GM21423 (cell line): Measurements from ENCODE around the gene NDFIP1.
"Not testable (repeated sequence)": the region's sequence is repeated elsewhere in the genome, so short reads cannot be mapped to it uniquely, and the experiment has no call there.

Source experiments
- ATAC-seq: cut with Tn5 transposase; IDR thresholded peaks from one replicate; pipeline ENCODE4 v1.9.1; 2021; ENCODE audit warnings: mild to moderate bottlenecking, moderate library complexity; ENCODE audit not compliant: unreplicated experiment

NDFIP1 gene, protein sequence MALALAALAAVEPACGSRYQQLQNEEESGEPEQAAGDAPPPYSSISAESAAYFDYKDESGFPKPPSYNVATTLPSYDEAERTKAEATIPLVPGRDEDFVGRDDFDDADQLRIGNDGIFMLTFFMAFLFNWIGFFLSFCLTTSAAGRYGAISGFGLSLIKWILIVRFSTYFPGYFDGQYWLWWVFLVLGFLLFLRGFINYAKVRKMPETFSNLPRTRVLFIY

DNA sequence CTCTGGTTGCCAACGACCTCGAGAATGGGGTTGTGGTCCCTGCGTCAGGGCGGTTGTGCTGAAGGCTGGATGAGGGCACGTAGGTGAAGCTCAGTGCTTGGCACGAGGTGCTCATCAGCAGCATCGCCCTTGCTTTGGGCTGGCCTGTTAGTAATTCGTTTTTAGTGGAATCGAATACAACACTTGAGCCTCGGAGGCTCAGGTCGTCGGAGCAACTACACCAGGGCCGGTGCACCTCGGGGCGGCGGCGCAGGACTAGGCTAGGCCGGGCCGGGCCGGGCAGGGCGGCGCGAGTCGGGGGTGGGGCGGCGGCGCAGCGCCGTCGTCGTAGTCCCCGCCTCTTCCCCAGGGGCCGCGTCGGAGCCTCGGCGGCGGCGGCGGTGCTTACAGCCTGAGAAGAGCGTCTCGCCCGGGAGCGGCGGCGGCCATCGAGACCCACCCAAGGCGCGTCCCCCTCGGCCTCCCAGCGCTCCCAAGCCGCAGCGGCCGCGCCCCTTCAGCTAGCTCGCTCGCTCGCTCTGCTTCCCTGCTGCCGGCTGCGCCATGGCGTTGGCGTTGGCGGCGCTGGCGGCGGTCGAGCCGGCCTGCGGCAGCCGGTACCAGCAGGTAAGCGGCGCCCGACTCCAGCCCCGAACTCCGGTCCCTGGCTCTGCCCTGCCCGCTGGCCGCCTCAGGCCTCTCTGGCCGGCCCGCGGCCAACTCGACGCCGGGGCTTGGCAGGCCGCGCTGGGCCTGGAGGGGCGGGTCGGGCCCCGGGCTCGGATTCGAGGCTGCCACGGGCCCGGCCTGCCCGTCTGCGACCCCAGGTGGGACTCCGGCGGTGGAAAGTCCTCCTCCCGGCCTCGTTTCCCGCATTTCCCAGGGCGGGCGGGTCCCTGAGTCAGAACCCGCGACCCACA is at the start of gene NDFIP1:
Gene NDFIP1 (plus strand): TSS at position 348 of the 899 bp plus-strand sequence. CDS start 196 bp downstream, at position 544.
- peak; percentile 96 for ATAC-seq

DNA sequence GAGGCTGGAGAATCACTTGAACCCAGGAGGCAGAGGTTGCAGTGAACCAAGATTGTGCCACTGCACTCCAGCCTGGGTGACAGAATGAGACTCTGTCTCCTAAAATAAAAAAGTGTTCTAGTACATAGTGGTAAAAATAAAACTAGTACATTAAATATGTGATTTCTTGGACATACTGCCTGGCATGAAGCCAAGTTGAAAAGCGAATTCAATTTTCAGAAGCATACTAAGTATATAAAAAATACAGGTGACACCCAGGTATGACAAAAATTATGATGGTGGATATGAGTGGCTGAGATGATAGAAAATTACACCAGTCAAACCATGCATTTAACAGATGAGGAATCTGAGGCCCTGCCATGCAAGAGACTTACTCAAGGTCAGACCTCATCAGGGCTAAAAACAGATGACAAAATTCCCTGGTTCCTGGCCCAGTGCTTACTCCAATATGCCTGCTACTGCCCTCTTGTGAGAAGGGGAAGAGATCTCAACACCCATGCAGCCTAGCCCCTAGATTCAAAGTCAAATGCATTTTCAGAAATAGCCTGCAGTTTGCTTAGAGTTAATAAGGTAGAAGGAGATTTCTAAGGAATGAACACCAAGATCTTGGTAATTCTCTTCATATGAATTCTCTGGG is 49.2 kb upstream of the NDFIP1 start:
- ATAC-seq = no peak

DNA sequence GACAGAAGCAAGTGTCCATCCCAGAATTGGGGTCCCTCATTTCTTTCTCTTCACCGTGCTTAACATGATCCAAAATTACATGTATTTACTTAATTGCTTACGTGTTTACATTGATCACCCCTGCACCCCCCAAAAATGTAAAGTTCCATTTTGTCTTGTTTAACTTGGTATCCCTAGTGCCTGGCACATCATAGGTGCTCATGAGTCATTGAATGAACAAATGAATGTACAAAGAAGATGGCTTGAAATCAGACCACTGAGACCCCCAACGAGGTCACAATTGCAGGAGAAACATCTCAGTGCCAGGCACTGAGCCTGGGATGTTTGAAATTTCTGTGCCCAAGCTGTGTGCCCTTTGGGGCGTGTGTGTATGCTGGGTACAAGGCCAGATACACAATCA is 45.2 kb upstream of the NDFIP1 start:
- no peak for ATAC-seq

DNA sequence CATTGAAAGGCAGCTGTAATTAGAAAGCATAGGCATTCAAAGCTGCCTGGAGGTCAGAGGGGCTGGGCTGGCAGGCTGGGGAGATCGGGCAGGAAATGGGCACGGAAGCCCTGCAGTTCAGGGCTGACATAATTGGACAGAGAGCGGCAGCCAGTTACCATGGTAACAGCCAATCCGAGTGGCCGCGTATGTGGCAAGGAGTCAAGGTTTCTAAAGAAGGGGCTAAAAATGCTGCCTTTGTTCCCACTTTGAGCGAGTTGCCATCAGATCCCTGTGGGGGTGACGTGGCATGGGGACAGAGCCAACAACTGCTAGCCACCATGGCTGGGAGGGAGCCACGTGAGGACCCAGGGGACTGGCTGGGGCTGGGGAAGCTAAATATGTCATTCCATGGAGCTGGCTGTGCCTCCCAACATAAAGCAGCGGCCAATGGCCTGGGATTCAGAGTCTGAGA is 44.7 kb upstream of the NDFIP1 start:
- no peak for ATAC-seq

DNA sequence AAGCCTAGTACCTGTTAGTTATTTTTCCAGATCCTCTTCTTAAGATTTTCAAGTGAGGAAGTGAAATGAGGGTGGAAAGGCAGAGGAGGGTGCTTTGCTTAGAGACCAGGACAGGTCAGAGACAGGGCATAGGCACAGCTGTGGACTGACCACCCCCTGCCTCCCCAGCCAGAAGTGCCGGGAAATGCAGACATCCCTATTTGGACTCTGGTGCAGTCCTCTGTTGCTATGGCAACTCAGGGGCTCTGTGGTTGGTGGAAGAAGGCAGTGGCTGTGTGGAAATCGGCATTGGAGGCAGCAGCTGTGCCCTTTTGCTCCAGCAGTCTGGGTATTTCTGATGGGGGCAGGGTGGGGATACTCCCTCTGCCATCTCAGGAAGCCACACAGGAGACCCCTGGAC is 43.3 kb upstream of the NDFIP1 start:
- no peak for ATAC-seq

DNA sequence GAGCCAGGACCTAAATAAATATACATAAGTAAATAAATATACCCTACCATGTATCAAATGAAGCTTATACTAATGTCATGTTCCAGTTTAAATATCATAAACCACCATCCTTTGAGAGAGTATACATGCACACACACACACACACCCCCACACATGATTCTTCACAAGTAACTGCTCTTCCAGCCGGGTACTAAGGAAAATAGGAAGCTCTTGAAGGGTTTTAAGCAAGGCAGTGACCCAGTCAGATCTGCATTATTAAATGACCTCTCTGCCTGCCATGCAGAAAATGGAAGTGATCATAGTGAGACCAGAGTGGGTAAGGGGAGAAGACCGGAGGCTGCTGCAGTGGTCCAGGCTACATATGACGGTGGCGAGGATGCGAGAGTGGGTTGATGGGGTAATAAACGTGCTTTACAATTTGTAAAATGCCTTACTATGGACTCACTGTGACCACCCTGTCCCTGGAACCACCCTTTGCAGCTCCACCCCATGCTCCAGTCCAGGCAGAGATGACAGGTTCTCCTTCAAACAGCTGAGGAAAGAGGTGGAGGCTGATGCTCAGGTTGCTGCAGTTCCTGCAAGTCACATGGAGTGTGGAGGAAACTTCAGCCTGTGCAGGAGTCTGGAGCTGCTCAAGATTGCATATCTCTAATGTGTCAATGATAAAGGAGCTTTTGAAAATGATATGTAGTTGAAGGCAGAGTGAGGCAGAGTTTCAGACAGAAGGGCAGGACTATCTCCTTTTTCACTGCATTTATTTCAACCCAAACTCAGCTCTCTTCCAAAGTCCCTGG is 38.8 kb upstream of the NDFIP1 start:
- ATAC-seq = no peak

DNA sequence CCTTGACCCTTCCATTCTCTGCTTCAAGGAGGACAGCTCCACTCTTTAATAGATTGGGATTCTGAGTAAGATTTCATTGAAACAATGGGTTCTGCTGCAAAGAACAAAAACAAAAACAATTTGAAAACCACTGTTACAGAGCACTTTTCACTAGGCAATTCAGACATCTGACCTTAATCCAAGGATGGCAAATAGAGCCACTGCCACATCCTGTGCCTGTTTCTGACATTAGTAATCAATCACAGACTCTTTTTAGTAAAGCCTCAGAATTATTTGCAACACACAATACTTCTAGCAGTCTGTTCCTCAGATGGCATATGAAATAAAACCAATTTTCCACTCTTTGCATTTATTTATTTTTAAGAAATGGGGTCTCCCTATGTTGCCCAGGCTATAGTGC is 37.8 kb upstream of the NDFIP1 start:
- ATAC-seq = no peak

DNA sequence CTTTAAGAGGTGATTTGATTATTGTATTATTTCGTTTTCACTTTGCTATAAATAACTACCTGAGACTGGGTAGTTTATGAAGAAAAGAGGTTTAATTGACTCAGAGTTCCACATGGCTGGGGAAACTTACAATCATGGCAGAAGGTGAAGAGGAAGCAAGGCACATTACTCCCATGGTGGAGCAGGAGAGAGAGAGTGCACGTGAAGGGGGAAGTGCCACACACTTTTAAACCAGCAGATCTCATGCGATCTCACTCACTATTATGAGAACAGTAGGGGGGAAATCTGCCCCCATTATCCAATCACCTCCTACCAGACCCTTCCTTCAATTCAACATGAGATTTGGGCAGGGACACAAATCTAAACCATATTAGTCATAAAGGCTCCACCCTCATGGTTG is 36.1 kb upstream of the NDFIP1 start:
- ATAC-seq = no peak

DNA sequence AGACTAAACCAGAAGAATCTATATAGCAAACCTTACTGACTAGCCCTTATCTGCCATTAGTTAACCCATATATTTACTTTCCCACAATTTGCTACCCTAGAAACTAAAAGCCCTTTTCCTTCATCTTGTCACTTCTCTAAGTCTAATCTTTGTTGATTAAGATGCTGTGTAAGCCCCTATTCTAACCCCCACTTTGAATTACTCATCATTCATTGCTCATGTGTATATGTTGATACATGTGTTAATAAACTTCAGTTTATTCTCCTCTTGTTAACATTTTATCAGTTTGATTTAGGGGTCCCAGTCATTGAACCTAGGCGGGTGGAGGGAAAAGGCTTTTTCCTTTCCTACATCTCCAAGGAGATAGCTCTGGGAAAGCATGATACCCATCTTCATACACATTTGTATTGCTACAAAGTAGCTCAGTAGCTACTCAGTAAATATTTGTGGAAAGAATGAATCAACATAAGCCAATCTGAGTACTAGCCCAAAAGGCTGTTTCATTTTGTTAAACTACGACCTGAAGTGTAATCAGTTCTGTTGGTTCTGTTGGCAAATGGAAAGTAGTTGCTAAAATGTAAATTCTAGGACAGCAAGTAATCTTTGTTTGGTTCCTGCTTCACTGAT is 35.1 kb upstream of the NDFIP1 start:
- no peak for ATAC-seq

DNA sequence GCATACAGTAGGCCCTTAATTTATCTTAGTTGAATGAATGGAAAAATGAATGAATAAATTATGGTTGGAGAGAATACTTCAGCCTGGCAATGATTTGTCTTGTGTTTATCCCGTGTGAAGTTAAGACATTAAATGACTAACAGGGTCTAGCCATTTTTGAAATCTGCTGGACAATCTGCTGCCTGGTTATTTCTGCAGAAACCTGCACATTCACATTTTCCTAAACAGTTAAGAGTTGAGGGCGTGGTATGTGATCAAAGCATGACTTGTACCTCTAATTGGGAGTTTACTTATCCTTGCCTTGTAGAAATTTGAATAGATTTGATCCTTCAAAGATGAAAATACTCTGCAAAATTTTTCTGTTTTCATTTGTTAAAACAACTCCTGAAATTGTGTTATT is 34.6 kb upstream of the NDFIP1 start:
- no peak for ATAC-seq

DNA sequence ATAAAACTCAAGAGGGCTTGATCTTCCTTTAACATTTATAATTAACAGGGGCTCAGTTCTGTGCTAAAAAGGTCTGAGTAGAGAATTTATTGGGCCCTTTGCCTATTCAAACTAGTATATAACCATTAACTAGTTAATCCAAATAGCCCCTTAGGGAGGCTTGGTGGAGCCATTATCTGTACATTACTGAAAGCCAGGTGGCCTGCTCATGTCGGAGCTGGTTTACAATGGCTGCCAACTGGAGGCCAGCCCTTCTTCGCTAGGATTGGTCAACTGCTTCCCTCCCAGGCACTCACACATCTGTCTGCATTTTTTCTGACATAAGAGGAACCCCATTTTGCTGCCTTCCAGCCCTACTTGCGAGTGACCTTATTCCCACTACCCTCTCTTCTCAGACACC is 30.4 kb upstream of the NDFIP1 start:
- no peak for ATAC-seq

DNA sequence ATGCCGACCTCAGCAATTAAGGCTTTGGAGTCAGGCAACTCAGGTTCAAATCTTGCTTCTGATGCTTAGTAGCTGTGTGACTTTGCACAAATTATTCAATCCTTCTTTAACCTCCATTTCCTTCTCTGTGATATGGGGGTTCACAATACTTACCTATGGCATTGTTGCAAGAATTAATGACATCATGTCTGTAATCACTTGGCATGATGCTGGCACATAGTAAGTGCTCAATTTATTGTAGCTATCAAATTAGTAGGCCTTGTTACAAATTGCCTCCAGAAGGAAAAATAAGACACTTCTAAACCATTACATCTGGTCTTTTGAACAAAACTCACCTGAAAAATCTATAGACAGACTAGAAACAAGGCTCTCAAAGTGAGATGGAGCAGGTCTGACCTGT is 29.9 kb upstream of the NDFIP1 start:
- no peak for ATAC-seq

DNA sequence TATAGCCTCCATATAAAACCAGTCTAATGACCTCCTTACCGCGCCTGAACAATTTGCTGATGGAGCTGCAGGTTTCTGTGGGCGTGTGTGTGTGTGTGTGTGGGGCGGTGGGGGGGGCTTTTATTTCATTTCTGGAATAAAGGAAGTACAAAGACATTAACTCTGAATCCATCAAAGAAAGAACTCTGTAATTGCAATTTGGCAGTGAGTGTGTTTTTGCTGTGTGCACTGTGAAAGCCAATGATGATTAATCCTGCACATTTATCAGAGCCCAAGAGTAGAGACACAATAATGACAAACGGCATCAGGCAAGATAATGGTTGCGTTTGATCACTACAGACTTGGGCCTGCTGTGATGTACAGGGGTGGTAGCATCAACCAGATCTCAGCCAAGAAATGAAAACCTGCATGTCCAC is 29.3 kb upstream of the NDFIP1 start:
- no peak for ATAC-seq

DNA sequence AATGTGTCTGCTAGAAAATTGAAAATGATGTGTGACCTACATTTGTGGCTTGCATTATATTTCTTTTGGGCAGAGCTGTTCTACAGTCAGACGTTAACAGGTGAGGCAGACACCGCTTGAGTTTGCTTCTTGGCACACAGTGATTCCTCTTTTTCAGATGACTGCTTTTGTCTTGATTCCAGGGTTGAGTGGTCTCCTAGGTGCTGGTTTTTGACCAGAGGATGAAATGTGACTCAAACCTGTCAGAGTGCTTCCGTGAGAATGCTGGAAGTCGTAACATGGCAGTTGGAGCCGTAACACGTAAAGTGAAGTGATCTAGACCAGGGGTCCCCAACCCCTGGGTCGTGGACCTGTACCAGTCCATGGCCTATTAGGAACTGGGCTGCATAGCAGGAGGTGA is 28.3 kb upstream of the NDFIP1 start:
- ATAC-seq = no peak

DNA sequence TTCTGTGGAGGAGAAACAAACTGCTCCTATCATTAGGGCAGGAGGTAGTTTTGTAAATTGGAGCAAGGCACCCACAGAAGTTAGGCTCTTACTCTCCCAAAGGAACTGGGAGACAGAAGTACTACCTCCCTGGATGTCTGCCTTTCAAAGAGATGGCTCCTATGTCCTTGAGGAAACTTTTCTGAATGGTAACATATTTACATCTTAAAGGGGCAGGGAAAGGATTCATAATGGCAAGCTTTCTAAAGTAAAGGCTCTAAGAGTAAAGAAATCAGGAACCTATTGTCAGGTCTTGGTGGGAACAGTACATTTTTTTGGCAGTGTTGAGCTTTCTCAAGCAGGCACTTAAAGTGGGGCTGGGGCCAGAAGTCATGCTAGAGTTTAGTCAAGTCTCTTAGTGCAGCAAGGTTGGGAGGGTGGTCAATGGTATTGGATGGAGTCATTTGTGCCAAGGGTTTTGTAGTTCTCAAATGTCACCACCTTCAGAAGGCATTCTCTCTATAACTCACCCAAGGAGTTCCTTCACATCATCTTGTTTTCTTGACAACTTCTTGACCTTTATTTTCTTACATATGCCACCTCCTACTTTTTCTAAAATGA is 26.3 kb upstream of the NDFIP1 start:
- ATAC-seq = no peak

DNA sequence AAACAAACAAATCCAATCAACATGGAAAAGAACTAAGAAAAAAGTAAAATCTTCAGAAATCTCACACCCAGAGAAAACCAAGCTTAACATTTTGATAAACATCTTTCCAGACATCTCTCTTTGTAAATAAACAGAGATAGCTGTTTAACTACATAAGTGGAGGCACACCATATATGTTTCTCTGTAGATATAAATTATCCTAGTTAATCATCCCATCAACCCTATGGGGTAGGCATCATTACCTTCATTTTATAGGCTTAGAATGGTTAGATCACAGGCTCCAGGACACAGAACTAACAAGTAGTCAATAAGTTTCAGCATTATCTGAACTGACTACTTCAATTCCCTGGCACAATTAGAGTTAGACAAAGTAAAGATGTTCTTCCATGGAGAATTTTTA is 22.4 kb upstream of the NDFIP1 start:
- no peak for ATAC-seq

DNA sequence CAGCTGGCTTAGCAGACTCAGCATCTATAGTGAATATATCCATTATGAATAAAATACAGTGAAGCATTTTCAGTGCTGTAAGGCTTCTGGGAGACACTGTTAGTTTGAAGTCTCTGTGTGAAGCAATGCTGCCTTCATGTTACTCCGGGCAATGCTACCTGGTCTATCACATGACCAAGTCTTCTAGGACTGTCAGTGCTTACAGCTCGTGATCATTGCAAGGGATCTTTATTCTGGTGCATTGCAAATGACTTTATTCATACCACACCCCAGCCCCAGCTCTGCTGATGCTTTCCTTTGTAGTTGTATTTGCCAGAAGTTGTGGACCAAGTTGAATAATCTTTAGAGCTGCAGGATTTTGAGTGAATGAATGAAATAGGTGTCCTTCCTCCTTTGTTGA is 21.9 kb upstream of the NDFIP1 start:
- ATAC-seq = no peak

DNA sequence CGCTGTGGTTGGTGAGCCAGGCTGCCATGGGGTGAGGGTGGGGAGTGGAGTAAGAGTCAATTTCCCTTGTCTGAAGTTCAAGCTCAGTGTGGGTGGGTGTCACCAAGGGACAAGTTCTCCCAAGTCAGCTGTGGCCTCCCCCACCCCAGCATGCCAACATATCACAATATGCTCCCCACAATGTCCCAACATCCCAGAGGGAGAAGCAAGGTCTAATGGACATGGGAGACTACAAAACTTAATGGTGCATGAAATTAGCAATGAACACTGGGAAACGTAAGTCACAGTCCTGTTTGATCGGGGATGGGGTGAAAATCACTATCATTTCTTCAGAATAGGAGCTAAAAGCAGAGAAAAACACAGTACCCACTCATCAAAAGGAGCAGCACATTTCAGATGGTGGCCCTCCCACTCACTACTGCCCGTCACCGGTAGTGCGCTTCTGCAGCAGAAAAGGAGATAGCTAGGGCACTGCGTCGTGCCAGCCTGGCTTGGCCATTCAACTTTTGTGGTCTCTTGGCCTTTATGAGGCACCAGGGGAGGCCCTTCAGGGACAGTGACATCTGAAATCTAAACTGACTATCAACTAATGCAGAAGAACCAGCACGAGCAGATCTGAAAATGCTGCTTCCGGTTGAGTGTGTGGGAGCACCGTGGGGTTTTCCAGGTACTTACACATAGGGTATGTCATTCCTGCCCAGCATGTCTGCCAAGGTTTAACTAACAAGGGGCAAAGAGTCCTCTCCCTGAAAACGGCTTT is 20.5 kb upstream of the NDFIP1 start:
- no peak for ATAC-seq

DNA sequence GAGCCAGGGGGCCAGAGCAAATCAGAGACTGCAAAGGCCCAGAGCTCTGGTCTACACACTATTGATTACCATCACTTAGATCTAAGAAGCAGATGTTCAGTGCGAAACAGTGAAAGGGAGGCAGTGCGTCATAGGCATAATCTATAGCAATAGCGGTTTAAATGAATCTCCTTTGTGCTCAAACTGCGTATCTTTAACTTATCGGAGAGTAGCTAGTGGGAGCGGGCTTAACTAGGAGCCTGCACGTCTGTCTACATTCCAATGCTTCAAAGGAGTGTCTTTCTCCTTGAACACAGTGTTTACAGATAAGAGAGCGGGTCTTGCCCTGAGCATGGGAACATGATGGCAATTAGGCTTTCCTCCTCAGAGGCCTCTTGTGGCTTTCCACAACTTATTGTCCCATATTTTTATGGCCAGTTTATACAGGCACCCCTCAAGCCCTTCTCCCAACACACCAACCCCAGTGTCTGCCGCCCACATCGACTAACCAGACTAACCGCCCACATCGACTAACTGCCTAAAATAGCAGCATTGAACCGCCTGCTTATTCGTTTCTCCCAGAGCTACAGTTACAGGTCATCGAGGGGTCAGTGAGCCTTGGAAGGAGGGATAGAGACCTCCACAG is 19.6 kb upstream of the NDFIP1 start:
- ATAC-seq = not testable (repeated sequence)
